GM23338 (cell line): Measurements from ENCODE around the gene RMND1.

ENCODE experiments used
- CREB1 ChIP-seq: fragments of 250-450 bp; sonication (Bioruptor Pico); IDR thresholded peaks from 2 replicates; pipeline ENCODE4 v1.5.0; 2020; ENCODE audit warnings: low read depth, mild to moderate bottlenecking, moderate library complexity
- CTCF ChIP-seq, 2 experiments: fragments of 200-600 bp in 1 of 2; sonication (generic) in 1 of 2; conservative IDR thresholded peaks; 2 replicates each; pipeline versions ENCODE4 v1.5.1 to v1.6.1; 2016 to 2017; ENCODE audit warnings: antibody characterized with exemption in 2 of 2, low read depth in 2 of 2, mild to moderate bottlenecking in 2 of 2, moderate library complexity in 1 of 2
- EZH2 ChIP-seq: fragments of 200-600 bp; sonication (generic); IDR thresholded peaks from one replicate; pipeline ENCODE4 v1.8.0; 2017; ENCODE audit warnings: antibody characterized with exemption, mild to moderate bottlenecking, low read depth; ENCODE audit not compliant: unreplicated experiment
- EZH2phosphoT487 ChIP-seq: fragments of 200-600 bp; sonication (generic); IDR thresholded peaks from one replicate; pipeline ENCODE4 v1.8.1; 2018; ENCODE audit warnings: antibody characterized with exemption; ENCODE audit not compliant: unreplicated experiment
- NANOG ChIP-seq: IDR thresholded peaks from 2 replicates; pipeline ENCODE4 v1.6.1; 2016; ENCODE audit warnings: antibody characterized with exemption, borderline replicate concordance
- POLR2AphosphoS5 ChIP-seq: IDR thresholded peaks from 2 replicates; pipeline ENCODE4 v1.6.1; 2016; ENCODE audit warnings: antibody characterized with exemption, low read depth
- REST ChIP-seq: IDR thresholded peaks from one replicate; pipeline ENCODE4 v1.6.1; 2018; ENCODE audit warnings: antibody characterized with exemption; ENCODE audit not compliant: unreplicated experiment
- ZNF114 ChIP-seq: fragments of 250-450 bp; sonication (Bioruptor Pico); IDR thresholded peaks from 2 replicates; pipeline ENCODE4 v1.5.0; 2020; ENCODE audit warnings: mild to moderate bottlenecking, moderate library complexity
- ZNF331 ChIP-seq: fragments of 250-450 bp; sonication (Bioruptor Pico); IDR thresholded peaks from 2 replicates; pipeline ENCODE4 v1.5.0; 2020; ENCODE audit warnings: low read depth, mild to moderate bottlenecking, moderate library complexity

DNA sequence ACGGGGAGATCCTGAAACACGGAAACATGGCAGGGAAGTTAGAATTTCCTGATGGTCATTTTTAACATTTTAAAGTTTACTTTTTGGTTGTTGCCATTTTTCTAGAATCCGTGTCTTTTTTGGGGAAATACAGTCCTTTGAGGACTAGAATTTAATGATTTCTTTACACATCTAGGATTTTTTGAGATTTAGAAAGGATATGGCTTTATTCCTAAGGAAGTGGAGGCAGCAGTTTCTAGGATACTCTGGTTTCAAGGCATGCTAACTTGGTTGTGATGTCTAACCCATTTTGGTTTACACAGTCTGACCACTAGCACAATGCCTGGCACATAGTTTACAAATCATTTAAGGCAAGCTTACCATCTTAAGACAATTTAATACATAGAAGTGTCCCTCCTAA lies 59.5 kb downstream of the RMND1 start:
- no peak for TF ChIP-seq CREB1 (CRISPR knock-in tag)
- TF ChIP-seq CTCF (conservative IDR thresholded peaks at IDR 0.05; ENCODE audit: low read depth in 2 of 2): no peak
- no peak for TF ChIP-seq EZH2
- TF ChIP-seq POLR2AphosphoS5: no peak
- TF ChIP-seq REST: no peak
- TF ChIP-seq EZH2phosphoT487: no peak
- no peak for TF ChIP-seq NANOG
- no peak for TF ChIP-seq ZNF114 (CRISPR knock-in tag)
- no peak for TF ChIP-seq ZNF331 (CRISPR knock-in tag)
